GM12801 (cell line): Measurements from ENCODE around the gene FAM222A.

Experiments
- CTCF ChIP-seq: IDR thresholded peaks from one replicate; pipeline ENCODE4 v1.5.1; 2011; ENCODE audit warnings: control low read depth; ENCODE audit not compliant: insufficient read length; ENCODE audit errors: extremely low read depth

The FAM222A gene

GRCh38 chr12:109729371-109729781, 15.8 kb downstream of the FAM222A start:
- no peak for TF ChIP-seq CTCF

- no peak for TF ChIP-seq CTCF
Observed at GRCh38 chr12:109729801-109730200, 16.2 kb downstream of the FAM222A start.

- TF ChIP-seq CTCF = no peak
Observed at GRCh38 chr12:109730306-109731145, 16.9 kb downstream of the FAM222A start.

- no peak for TF ChIP-seq CTCF
Observed at GRCh38 chr12:109731231-109731731, 17.7 kb downstream of the FAM222A start.

- no peak for TF ChIP-seq CTCF
Observed at GRCh38 chr12:109731806-109732205, 18.2 kb downstream of the FAM222A start.

GRCh38 chr12:109732321-109733305, 19.0 kb downstream of the FAM222A start:
- no peak for TF ChIP-seq CTCF
